ENCODE data around the gene F13A1. TPM values are rescaled to one million over a fixed set of nuclear protein-coding genes. Genes with fewer than 3 reads are reported as not detected.

F13A1 gene
- total and polyA plus RNA-seq, 2 of the 8 experiments (the other 6 are each of a cell fraction or from before 2014, with no cell fraction given) = 0.57 to 1.5 TPM

- Histone ChIP-seq H3K4me1 (replicated peaks in 1 of 4; ENCODE audit: control insufficient read depth in 3 of 4, insufficient read depth in 4 of 4, low read length in 3 of 4) (no peaks in the 10 kb centered on the region), H2BK12ac (ENCODE audit: low read depth, low read length) (no peak overlapping the region), H3K14ac (ENCODE audit: insufficient read length) (no peak overlapping the region), H3K18ac (ENCODE audit: extremely low read depth, low read length) (no peak overlapping the region), H4K5ac (ENCODE audit: insufficient read length, low read depth, low read length) (no peak overlapping the region), H2BK15ac (ENCODE audit: low read length) (no peak overlapping the region), H3K23me2 (ENCODE audit: low read depth, low read length) (no peaks in the 10 kb centered on the region), H2AFZ (ENCODE audit: low read length) (no peak overlapping the region), H3K4ac (replicated peaks; ENCODE audit: insufficient read length, low read depth, low read length) (no peak overlapping the region), H3K27ac (ENCODE audit: low read depth, low read length) (no peak overlapping the region), H3K4me3 (ENCODE audit: extremely low read depth in 1 of 4, insufficient read depth in 2 of 4, low read depth in 3 of 4, low read length in 4 of 4) (no peak overlapping the region), H4K8ac (ENCODE audit: extremely low read depth, insufficient read depth, low read length) (no peak overlapping the region), H2BK120ac (replicated peaks; ENCODE audit: low read depth, low read length) (no peak overlapping the region), H3K79me2 (ENCODE audit: control insufficient read depth in 1 of 2, insufficient read depth in 2 of 2, low read length in 2 of 2) (no peaks in the 10 kb centered on the region), H2BK20ac (ENCODE audit: low read length) (no peak overlapping the region), H4K20me1 (replicated peaks in 1 of 2; ENCODE audit: control insufficient read depth in 1 of 2, insufficient read depth in 2 of 2, low read length in 2 of 2) (no peaks in the 10 kb centered on the region), H3K79me1 (ENCODE audit: low read depth, low read length) (no peaks in the 10 kb centered on the region), H2AK5ac (ENCODE audit: low read depth, low read length) (no peak overlapping the region), H3K23ac (ENCODE audit: insufficient read length) (no peak overlapping the region), H3K9ac (replicated peaks in 1 of 4; ENCODE audit: extremely low read depth in 1 of 4, low read depth in 3 of 4, low read length in 3 of 4) (no peak overlapping the region), H3K56ac (replicated peaks; ENCODE audit: insufficient read length, low read depth, low read length) (no peak overlapping the region), H3K9me3 (ENCODE audit: insufficient read depth in 2 of 2, low read depth in 1 of 2, low read length in 1 of 2) (no peaks in the 10 kb centered on the region), H4K91ac (replicated peaks; ENCODE audit: insufficient read length, low read length) (no peak overlapping the region), H2BK5ac (ENCODE audit: low read depth, low read length) (no peak overlapping the region), H3K36me3 (ENCODE audit: control insufficient read depth in 2 of 4, insufficient read depth in 4 of 4, low read length in 3 of 4) (no peaks in the 10 kb centered on the region), H3K27me3 (replicated peaks in 1 of 4; ENCODE audit: control insufficient read depth in 3 of 4, extremely low read depth in 1 of 4, insufficient read depth in 3 of 4, low read length in 3 of 4) (no peaks in the 10 kb centered on the region; a peak in 1 of 7 replicates), H3K4me2 (ENCODE audit: insufficient read depth in 1 of 2, low read depth in 2 of 2, low read length in 2 of 2) (no peak overlapping the region)
- WGBS, 2 experiments (ENCODE audit: extremely low coverage in 1 of 2, insufficient coverage in 1 of 2, insufficient read length in 1 of 2, insufficient replicate concordance in 2 of 2, low coverage in 1 of 2, low lambda C conversion rate in 2 of 2, missing lambda C conversion rate in 1 of 2) = 78% methylated on average over 1 of the region's 1 CpG; no CpG with 5 or more reads in 1 of the 2 experiments
- no peak for TF ChIP-seq RBBP5 (IDR thresholded peaks at IDR 0.05; ENCODE audit: borderline replicate concordance, low read depth, low read length)
- no peak for TF ChIP-seq CHD2 (IDR thresholded peaks at IDR 0.05; ENCODE audit: low read length)
- ChIA-PET CTCF (ENCODE audit: partially characterized antibody) (interaction anchor here (1.1 kb wide), 1 partner anchor 10 kb away, joined by 4 read pairs; the partner anchor contains the start of gene F13A1), POLR2A (ENCODE audit: partially characterized antibody) (no interaction called here)
- no peak for FAIRE-seq
- no peak for DNase-seq (ENCODE audit: low read depth in 1 of 2, low spot score in 2 of 2)
Measured at GRCh38 chr6:6330407-6330806, 9.9 kb upstream of the F13A1 start.

All from H1 (cell line).